ENCODE data around the gene GFI1.

- TF ChIP-seq POLR2AphosphoS5 (IDR thresholded peaks at IDR 0.05) (no peak), CTCF (IDR thresholded peaks at IDR 0.05) (no peak), POLR2A (IDR thresholded peaks at IDR 0.05) (no peak)
Observed at GRCh38 chr1:92447976-92448375, 38.7 kb downstream of the GFI1 start.
